HEK293T (cell line): ENCODE measurements around the gene DPH7.

Experiments
- FOXM1 ChIP-seq: fragments of 450-650 bp; IDR thresholded peaks from 2 replicates; pipeline ENCODE4 v1.6.1; 2017; ENCODE audit warnings: mild to moderate bottlenecking, borderline replicate concordance
- ZNF384 ChIP-seq: fragments of 450-650 bp; IDR thresholded peaks from 2 replicates; pipeline ENCODE4 v1.6.1; 2016

GRCh38 chr9:137618105-137619067, 39.7 kb upstream of the DPH7 start, which contains the start of gene EHMT1:
- TF ChIP-seq ZNF384 (no peak), FOXM1 (no peak)
